Measurements from ENCODE around the gene UBE2I.

The UBE2I gene

GRCh38 chr16:1330931-1331711 is 21.7 kb downstream of the UBE2I start:
- TF ChIP-seq, protein P1, sequence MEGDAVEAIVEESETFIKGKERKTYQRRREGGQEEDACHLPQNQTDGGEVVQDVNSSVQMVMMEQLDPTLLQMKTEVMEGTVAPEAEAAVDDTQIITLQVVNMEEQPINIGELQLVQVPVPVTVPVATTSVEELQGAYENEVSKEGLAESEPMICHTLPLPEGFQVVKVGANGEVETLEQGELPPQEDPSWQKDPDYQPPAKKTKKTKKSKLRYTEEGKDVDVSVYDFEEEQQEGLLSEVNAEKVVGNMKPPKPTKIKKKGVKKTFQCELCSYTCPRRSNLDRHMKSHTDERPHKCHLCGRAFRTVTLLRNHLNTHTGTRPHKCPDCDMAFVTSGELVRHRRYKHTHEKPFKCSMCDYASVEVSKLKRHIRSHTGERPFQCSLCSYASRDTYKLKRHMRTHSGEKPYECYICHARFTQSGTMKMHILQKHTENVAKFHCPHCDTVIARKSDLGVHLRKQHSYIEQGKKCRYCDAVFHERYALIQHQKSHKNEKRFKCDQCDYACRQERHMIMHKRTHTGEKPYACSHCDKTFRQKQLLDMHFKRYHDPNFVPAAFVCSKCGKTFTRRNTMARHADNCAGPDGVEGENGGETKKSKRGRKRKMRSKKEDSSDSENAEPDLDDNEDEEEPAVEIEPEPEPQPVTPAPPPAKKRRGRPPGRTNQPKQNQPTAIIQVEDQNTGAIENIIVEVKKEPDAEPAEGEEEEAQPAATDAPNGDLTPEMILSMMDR (IDR thresholded peaks at IDR 0.05; ENCODE audit: low read depth, low read length, missing control alignments), result no peak
- H3K4me3 ChIP-seq (replicated peaks; ENCODE audit: low read depth, low read length), result no peak overlapping the region
- no peak for DNase-seq (ENCODE audit: extremely low read depth, low read depth)

DNA sequence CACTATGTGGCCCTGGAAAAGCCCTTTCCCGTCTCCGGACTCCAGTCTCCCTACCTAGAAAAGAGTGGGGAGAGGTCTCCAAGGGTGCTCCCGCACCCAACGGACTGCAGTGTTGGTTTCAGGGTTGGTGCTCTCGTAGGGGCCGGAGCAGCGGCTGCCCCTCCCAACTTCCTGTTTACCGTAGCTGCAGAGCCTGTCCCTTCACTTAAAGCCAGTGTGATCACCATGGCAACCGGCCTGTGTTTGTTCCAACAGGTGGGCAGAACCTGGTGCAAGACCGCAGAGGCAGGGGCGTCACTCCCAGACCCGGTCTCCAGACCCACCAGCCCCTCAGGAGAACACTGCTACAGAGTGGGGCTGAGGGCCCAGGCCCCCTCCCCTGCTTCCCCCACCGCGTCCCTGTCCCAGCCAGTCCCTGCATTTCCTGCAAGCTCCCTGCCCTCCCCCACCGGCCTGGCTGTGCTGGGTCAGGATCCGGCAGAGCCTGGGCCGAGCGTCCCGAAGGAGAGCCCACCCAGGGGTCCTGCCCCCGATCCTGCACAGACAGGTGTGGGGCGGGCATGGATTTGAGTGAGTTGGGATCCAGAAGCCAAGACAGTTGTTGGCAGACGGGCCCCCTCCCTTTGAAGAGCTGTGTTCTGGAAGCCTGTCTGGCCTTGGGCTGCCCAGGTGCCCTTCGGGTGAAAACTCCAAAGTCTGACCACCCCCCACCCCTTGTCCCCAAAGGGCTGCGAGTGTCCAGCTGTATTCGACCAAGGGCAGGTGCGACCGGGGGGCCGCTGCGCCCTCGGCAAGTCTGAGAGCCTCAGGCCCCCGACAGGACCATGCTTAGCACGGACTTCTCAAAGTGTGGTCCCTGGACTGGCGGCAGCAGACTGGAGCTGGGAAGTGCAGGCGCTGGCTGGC is 22.5 kb downstream of the UBE2I start:
- peak; percentile 77 for DNase-seq (ENCODE audit: extremely low read depth, low read depth)
- TF ChIP-seq, protein P1 (IDR thresholded peaks at IDR 0.05; ENCODE audit: low read depth, low read length, missing control alignments), result no peak
- 0 out of 2 replicates have a peak overlapping the region, but pooled peaks have one; percentile 3 for H3K4me3 ChIP-seq (replicated peaks; ENCODE audit: low read depth, low read length)

DNA sequence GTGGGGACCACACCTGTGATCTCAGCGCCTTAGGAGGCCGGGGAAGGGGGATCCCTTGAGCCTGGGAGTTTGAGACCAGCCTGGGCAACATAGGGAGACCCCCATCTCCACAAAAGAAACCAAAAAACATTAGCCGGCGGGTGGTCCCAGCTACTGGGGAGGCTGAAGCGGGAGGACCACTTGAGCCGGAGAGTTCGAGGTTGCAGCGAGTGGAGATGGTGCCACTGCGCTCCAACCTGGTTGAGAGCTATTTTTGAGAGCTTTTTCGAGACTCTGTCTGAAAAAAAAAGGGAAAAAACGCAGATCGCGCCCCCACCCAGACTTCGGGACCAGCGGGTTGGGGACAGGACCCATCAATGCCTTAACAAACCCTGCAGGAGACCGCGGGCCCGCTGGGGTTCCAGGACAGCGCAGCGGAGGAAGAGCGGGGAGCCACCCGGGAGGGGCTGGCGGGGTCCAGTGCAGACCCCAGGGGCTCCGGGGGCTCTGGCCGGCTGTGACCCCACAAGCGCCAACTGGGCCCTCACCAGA is 23.2 kb downstream of the UBE2I start:
- TF ChIP-seq, protein P1 (IDR thresholded peaks at IDR 0.05; ENCODE audit: low read depth, low read length, missing control alignments), result no peak
- DNase-seq (ENCODE audit: extremely low read depth, low read depth), result no peak
- H3K4me3 ChIP-seq (replicated peaks; ENCODE audit: low read depth, low read length), result no peak overlapping the region

DNA sequence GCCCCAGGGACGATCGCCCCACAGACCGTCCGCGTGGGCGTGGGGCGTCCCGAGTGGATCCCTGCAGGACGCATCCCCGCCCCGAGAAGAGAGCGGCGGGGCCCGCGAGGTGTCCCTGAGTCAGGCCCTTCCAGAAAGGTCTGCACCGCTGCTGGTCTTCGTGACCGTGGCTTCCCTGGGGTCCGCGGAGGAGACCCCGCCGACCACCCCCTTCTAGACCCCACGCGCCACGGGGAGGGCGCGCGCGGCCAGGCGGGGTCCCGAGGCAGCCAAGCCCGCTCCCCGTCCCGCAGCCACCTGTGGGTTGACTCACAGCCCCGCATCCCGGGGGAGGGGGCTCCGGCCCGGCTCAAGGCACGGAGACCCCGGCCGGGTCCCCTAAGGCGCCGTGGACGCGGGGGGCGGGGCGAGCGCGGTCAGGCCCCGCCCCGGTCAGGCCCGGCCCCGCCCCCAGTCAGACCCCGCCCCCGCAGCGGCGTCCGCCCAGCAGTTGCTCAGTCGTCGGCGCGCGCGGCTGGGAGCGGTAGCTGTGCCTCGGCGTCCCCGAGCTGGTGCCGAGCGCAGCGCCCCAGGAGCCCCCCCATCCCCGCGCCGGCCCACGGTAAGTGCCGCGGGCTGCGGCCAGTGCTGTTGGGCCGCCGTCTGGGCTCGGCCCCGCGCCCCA is 23.8 kb downstream of the UBE2I start, which contains the start of gene BAIAP3:
Gene BAIAP3 (plus strand): TSS at position 497 of the 664 bp plus-strand sequence. CDS start 4,905 bp downstream, outside the sequence.
- TF ChIP-seq, protein P1 (IDR thresholded peaks at IDR 0.05; ENCODE audit: low read depth, low read length, missing control alignments), result no peak
- no peak within 1 kb of the TSS for H3K4me3 ChIP-seq (replicated peaks; ENCODE audit: low read depth, low read length)
- no peak for DNase-seq (ENCODE audit: extremely low read depth, low read depth)

DNA sequence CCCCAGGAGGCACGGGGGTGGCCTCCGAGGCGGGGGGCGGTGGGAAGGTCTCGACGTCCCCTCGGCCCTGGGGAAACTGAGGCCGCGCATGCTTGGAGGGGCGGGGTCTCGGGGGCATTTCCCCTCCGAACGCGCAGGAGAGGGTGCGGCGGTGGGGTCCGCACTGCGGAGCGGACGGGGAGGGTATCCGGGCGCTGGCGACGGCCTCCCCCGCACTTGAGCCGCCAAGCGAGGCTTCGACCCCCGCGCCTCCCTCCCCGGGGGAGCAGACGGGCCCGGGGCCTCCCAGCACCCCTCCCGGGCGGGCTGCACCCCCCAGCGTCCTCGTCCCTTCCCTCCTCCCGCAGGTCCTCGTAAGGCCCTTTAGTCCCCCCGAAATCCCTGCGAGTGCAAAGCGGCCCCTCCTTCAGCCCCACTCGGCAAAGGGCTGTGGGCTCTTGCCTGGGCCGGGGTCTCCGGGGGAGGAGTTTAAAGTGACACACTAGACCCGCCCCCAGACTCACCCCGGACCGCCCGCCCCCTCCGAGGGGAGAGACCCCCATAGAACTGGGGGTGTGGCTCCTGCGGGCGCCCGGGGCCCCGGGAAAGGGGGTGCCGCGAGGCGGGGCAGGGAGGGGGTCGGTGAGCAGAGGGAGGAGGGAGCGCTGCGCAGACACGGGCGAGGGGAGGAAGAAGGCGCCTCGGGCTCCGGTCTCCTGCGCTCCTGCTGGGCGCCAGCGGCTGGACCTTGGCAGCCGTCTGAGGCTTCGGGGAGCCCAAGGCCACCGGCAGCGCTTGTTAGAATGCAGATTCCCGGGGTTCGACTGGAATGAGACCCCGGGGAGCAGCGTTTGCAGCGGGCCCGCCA is 24.6 kb downstream of the UBE2I start:
- no peak for DNase-seq (ENCODE audit: extremely low read depth, low read depth)
- TF ChIP-seq, protein P1 (IDR thresholded peaks at IDR 0.05; ENCODE audit: low read depth, low read length, missing control alignments), result no peak
- H3K4me3 ChIP-seq (replicated peaks; ENCODE audit: low read depth, low read length), result no peak overlapping the region
